Activated T-helper 1 cell treated with anti-CD3 and anti-CD28 coated beads, Interleukin-2, amount 50 U/mL, for 16 hours (primary cell): ENCODE measurements around the gene USF1.
"Not testable (repeated sequence)": the region's sequence is repeated elsewhere in the genome, so short reads cannot be mapped to it uniquely, and the experiment has no call there.

Experiments
- DNase-seq, 2 donors: peaks; one replicate each; pipeline ENCODE4 v3.0.0-alpha.2; 2020; ENCODE audit warnings: low read depth in 1 of 2, low spot score in 1 of 2

Gene USF1

DNA sequence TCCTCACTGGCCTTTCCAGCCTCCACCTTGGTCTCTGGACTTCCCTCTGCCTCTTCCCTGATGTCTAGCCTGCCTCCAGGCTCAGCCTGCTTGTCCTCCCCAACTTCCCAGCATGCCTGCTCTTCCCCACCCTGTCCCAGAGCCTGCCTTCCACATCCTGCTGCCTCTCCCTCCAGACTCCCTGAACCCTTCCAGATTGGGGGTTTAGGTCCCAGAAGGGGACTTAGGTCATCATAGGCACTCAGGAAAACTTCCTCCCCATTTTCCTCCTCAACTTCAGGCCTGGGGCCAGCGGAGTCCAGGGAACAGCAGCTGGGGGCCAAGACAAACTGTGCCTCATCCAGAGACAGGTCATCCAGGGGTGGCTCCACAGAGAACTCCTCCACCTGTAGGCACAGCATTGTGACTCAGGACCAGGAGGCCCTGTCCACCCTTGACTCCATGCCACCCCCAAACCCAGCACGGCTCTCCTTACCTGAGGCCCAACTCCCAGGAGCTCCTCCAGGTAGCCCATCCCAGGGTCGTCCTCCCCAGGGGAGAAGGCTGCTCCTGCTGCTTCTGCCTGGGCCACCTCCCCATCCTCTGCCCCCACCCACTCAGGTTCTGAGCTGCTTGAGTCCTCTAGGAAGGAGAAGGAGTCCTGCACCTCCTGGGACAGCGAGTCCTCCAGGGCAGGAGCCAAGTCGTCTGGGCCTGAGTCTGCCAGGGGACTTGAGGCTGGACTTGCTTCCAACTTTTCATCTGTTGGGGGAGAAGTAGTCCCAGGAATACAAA is 3.4 kb upstream of the USF1 start:
- no peak for DNase-seq

GRCh38 chr1:161047436-161048420 is 2.0 kb upstream of the USF1 start:
- DNase-seq = no peak

- DNase-seq = no peak
These were observed 940 bp upstream of the USF1 start for GRCh38 chr1:161046605-161047228.

GRCh38 chr1:161044908-161045735 is 655 bp downstream of the USF1 start:
- peak in 1 of 2 donors; percentile 26 for DNase-seq

DNA sequence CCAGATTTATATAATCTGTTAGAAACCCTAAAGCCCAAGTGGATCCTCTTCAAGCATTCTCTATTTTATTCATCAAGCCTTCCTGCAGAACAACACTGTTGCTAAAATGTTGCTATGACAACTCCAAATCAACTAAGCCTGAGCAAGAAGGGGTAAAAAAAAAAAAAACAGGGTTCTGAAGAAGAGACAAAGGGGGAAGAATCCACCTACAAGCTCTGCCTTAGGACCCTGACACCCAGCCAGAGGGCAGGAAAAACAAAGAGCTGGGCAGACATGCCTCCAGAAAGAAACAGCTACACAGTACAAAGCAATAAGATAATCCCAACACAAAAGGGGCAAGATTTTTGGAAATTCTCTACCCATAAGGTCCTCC is 1.3 kb downstream of the USF1 start:
- DNase-seq = no peak

GRCh38 chr1:161039546-161039945 is 6.2 kb downstream of the USF1 start:
- no peak for DNase-seq

GRCh38 chr1:161039154-161039545 is 6.6 kb downstream of the USF1 start:
- no peak for DNase-seq

DNA sequence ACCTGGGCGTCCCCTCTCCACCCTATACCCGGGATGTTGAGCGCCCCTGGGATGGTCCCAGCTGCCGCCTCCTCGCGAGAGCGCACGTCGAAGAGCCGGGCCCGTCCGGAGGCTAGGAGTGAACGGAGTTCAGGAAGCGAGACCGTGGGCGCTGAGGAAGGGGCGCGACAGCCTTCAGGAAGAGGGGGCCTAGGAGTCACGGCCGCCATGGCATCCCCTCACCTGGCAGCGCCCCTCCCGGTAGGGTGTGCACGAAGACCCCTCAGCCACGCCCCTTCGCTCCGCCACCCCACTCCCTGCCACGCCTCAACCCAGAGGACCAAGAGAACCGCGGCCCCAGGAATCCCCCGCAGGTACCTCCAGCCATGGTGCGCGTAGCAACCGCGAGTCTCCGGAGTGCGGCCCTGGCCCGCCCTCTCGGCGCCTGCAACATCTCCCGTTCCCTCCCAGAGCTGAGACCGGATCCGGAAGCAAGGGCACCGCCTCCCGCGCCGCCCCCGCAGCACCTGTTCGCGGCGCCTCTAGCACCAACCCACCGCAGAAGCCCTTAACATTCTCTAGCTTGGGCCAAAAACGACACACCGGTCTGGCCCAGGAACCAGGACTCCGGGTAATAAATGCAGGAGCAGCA is 7.1 kb downstream of the USF1 start, which contains the start of gene TSTD1:
TSTD1 (minus strand) TSS at position 442 of the 631 bp plus-strand sequence; CDS start at position 367, 75 bp downstream.
- DNase-seq = peak; percentile 68 to 80

GRCh38 chr1:161037661-161038522 is 7.9 kb downstream of the USF1 start:
- DNase-seq = no peak

DNA sequence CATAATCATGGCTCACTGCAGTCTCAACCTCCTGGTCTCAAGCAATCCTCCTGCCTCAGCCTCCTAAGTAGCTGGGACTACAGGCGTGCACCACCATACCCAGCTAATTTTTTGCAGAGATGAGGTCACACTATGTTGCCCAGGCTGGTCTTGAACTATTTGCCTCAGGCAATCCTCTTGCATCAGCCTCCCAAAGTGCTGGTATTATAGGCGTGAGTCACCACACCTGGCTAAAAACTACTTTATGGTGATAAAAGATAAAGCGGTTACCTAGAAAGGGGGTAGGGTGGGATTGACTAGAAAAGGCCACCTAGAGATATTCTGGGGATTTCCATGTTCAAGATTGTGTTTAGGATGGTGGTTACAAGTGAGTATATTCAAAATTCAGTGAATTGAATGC is 12.0 kb downstream of the USF1 start:
- DNase-seq = no peak

DNA sequence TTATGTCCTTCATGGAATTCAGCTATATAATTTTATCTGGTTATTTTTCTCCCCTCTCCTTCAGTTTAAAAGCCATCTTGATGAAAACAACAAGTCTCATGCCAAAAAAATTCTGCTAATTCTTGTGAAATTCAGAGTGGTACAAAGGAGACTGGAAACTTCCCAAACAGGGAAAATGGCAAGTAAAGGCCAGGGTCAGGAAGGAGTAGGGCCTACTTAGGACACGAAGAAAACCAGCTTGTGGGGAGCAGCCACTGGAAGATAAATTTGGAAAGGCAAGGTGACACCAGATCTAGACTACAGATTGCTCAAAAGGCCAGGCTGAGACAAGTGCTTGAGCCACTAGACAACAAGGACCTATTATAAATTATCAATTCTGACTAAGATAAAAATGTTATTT is 13.4 kb downstream of the USF1 start:
- DNase-seq = no peak

DNA sequence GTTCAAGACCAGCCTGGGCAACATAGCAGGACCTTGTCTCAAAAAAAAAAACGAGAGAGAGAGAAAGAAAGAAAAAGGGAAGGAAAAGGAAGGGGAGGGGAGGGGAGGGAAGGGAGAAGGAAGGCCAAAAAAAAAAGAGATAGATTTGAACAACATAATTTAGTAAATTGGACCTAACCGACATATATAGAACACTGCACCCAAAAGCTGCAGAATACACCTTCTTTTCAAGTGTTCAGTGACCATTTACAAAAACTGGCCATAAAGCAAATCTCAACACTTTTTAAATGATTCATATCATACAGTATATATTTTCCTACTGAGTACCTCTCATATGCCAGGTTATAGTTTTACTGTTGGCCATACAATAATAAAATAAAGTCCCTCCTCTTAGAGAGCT is 13.9 kb downstream of the USF1 start:
- DNase-seq = no peak

DNA sequence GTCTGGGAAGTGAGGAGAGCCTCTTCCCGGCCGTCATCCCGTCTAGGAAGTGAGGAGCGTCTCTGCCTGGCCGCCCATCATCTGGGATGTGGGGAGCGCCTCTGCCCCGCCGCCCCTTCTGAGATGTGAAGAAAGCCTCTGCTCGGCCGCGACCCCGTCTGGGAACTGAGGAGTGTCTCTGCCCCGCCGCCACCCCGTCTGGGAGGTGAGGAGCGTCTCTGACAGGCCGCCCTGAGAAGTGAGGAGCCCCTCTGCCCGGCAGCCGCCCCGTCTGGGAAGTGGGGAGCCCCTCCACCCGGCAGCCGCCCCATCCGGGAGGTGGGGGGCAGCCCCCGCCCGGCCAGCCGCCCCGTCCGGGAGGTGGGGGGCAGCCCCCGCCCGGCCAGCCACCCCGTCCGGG is 16.3 kb downstream of the USF1 start:
- not testable (repeated sequence) for DNase-seq

DNA sequence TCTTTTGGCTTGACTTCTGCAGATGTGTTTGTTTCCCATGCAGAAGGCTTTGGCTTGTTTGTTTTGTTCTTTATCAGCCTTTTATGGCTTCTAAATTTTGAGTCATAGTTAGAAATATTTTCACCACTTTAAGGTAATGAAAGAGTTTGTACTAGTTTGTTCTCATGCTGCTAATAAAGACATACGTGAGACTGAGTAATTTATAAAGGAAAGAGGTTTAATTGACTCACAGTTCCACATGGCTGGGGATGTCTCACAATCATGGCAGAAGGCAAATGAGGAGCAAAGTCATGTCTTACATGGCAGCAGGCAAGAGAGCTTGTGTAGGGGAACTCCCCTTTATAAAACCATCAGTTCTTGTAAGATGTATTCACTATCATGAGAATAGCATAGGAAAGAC is 18.8 kb downstream of the USF1 start:
- DNase-seq = not testable (repeated sequence)

DNA sequence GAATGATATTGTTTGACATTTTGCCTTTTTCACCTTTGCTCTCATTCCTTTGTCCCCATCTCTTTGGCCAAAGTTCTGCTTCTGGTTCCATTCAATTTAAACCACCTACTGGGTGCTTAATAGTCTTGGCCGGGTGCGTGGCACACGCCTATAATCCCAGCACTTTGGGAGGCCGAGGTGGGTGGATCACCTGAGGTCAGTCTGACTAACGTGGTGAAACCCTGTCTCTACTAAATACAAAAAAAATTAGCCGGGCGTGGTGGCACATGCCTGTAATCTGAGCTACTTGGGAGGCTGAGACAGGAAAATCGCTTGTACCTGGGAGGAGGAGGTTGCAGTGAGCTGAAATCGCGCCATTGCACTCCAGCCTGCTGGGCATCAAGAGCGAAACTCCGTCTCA is 23.3 kb downstream of the USF1 start:
- not testable (repeated sequence) for DNase-seq

DNA sequence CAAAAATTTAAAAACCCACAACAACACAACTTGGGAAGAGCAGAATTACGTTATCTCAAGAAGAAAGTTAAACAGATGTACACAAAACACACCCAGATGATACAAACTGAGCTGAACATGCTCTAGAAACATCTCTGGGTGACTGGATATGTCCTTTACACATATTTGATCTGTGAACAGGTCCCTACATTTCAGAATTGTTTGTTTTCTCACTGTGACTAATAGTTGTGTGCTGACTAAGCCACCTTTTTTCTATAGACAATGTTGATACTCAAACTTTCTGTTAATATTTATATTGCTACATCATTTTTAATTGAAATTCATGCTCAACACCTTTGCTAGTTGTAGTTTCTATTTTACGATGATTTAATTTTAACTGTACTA is 23.8 kb downstream of the USF1 start:
- no peak for DNase-seq

DNA sequence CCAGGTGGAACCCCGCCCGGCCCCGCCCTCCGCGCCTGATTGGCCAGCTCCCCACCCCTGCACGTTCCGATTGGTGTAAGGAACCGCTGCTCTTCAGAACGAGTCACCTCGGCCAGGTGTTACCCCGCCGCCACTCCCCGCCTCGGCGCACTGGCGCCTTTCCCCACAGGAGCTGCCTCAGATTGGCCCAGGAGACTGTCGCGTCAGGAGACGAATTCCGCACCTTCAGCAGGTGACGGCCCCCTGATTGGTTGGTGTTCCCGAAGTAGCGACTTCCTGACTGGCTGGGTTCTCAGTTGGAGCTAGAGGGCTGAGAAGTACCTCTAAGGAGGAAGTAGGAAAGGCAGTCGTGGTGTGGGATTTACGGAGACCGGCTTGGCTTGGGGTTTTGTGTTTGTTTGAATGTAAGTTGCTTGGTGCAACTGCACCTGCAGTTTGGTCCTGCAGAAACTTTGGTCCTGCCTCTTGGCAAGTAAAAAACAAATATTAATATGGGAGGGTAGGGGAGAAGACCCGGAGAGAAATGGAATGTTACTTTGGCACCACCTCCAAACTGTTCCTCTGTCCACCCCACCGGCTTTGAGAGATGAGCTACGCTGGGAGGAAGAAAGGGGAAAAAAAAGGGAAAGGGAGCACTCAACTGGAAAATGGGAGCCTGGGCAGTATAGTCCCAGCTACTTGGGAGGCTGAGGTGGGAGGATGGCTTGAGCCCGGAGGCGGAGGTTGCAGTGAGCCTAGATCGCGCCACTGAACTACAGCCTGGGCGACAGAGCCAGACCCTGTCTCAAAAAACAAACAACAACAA is 24.4 kb downstream of the USF1 start:
- peak; percentile 81 to 85 for DNase-seq

GRCh38 chr1:161020509-161021164 is 25.1 kb downstream of the USF1 start, which contains the start of gene F11R:
TSS of gene F11R (minus strand) at chr1:161021152. CDS start at chr1:161021073, 79 bp downstream.
- peak in 1 of 2 donors; percentile 23 for DNase-seq
